HCT116 (cell line): Measurements from ENCODE around the gene ARFGEF3. TPM values are rescaled to one million over a fixed set of nuclear protein-coding genes. Genes with fewer than 3 reads are reported as not detected.
A peak's percentile ranks its signal among the peaks of the same experiment; 100 is the strongest.

Source experiments
- ATAC-seq: fragments of 200-7000 bp; cut with Tn5 transposase; 2 replicates; pipeline ENCODE4 v1.9.1; 2020; ENCODE audit warnings: mild to moderate bottlenecking, moderate library complexity
- BruUV-seq: library from RNA; stranded (reverse); fragments of 400-500 nt; replicated peaks from 2 replicates; lab custom pipeline; 2021; lab: Mats Ljungman, UMichigan
- CTCF ChIA-PET: fragments of 300-600 bp; sonication (Branson Sonifier 250); formaldehyde crosslinking; loops from one replicate; lab custom pipeline; 2021; ENCODE audit warnings: antibody characterized with exemption; lab: Charles Lee
- POLR2A ChIA-PET: fragments of 300-600, 350-600 bp; sonication (Branson Sonifier 250); formaldehyde crosslinking; loops from one replicate; lab custom pipeline; 2021; ENCODE audit warnings: antibody characterized with exemption; lab: Charles Lee
- RAD21 ChIA-PET, 2 experiments: fragments of 300-600 bp; sonication (Branson Sonifier 250); formaldehyde crosslinking; loops; one replicate each; lab custom pipeline; 2023; ENCODE audit warnings: low total read pairs in 2 of 2; ENCODE audit not compliant: uncharacterized antibody in 2 of 2, unreplicated experiment in 2 of 2, low non-redundant PET in 1 of 2; lab: Charles Lee
- DNase-seq: peaks from one replicate; pipeline ENCODE4 v3.0.0-alpha.2; 2010; ENCODE audit warnings: low read depth, low spot score
- H2AFZ ChIP-seq: fragments of 200-600 bp; shearing (Covaris generic), sonication (generic); 2 replicates; pipeline ENCODE4 v1.6.1; 2017; ENCODE audit warnings: low read depth, mixed run types, mixed read lengths, antibody characterized with exemption, low read length; ENCODE audit not compliant: poor library complexity, severe bottlenecking
- H3K27ac ChIP-seq: 2 replicates; pipeline ENCODE4 v1.5.1; 2012; ENCODE audit warnings: low read depth, low read length
- H3K27me3 ChIP-seq: fragments of 200-600 bp; sonication (generic); 2 replicates; pipeline ENCODE4 v1.6.1; 2016; ENCODE audit warnings: mixed run types, low read length, mixed read lengths; ENCODE audit not compliant: insufficient read depth
- H3K36me3 ChIP-seq, 2 experiments: fragments of 200-500 bp in 1 of 2; fragments of 200-600 bp in 1 of 2; sonication (Bioruptor generic) in 1 of 2; sonication (generic) in 1 of 2; 2 replicates each; pipeline versions ENCODE4 v1.5.1 to v1.6.1; 2014 to 2016; ENCODE audit warnings: low read length in 2 of 2, inconsistent platforms in 1 of 2, mixed read lengths in 1 of 2, mixed run types in 1 of 2; ENCODE audit not compliant: insufficient read depth in 2 of 2, control insufficient read depth in 1 of 2
- H3K4me1 ChIP-seq, 2 experiments: fragments of 200-600 bp in 1 of 2; sonication (generic) in 1 of 2; 2 replicates each; pipeline versions ENCODE4 v1.5.1 to v1.6.1; 2012 to 2017; ENCODE audit warnings: low read length in 2 of 2, inconsistent platforms in 1 of 2, mild to moderate bottlenecking in 1 of 2, mixed read lengths in 1 of 2, mixed run types in 1 of 2, moderate library complexity in 1 of 2; ENCODE audit not compliant: insufficient read depth in 2 of 2, control insufficient read depth in 1 of 2
- H3K4me2 ChIP-seq: fragments of 200-600 bp; sonication (generic); 2 replicates; pipeline ENCODE4 v1.6.1; 2017; ENCODE audit warnings: mixed run types, low read length, mixed read lengths
- H3K4me3 ChIP-seq, 2 experiments: fragments of 200-600 bp in 1 of 2; sonication (generic) in 1 of 2; replicated peaks in 1 of 2; 2 replicates each; pipeline ENCODE4 v1.5.1; 2011 to 2016; ENCODE audit warnings: low read length in 2 of 2, control low read depth in 1 of 2, low read depth in 1 of 2, mild to moderate bottlenecking in 1 of 2, mixed read lengths in 1 of 2, mixed run types in 1 of 2
- H3K79me2 ChIP-seq: fragments of 200-600 bp; sonication (generic); 2 replicates; pipeline ENCODE4 v1.6.1; 2017; ENCODE audit warnings: mild to moderate bottlenecking, mixed run types, low read length, moderate library complexity, mixed read lengths; ENCODE audit not compliant: insufficient read depth
- H3K9ac ChIP-seq: fragments of 200-600 bp; sonication (generic); 2 replicates; pipeline ENCODE4 v1.6.1; 2016; ENCODE audit warnings: low read length, mixed read lengths
- H3K9me2 ChIP-seq: fragments of 200-600 bp; sonication (generic), shearing (Covaris generic); 2 replicates; pipeline ENCODE4 v1.6.1; 2017; ENCODE audit warnings: mixed run types, mild to moderate bottlenecking, moderate library complexity; ENCODE audit not compliant: insufficient read depth
- H3K9me3 ChIP-seq, 2 experiments: fragments of 200-500 bp in 1 of 2; fragments of 200-600 bp in 1 of 2; sonication (Bioruptor generic) in 1 of 2; sonication (generic) in 1 of 2; 2 replicates each; pipeline ENCODE4 v1.6.1; 2014 to 2017; ENCODE audit warnings: low read length in 2 of 2, mixed read lengths in 2 of 2, inconsistent platforms in 1 of 2, low read depth in 1 of 2, mild to moderate bottlenecking in 1 of 2, mixed run types in 1 of 2, moderate library complexity in 1 of 2; ENCODE audit not compliant: control insufficient read depth in 1 of 2, insufficient read depth in 1 of 2
- H4K20me1 ChIP-seq: fragments of 200-600 bp; sonication (generic), shearing (Covaris generic); 2 replicates; pipeline ENCODE4 v1.6.1; 2017; ENCODE audit warnings: mixed run types, mild to moderate bottlenecking, moderate library complexity; ENCODE audit not compliant: insufficient read depth
- CBX3 ChIP-seq: IDR thresholded peaks from 2 replicates; pipeline ENCODE4 v1.6.1; 2012; ENCODE audit warnings: low read depth
- CEBPB ChIP-seq: IDR thresholded peaks from 2 replicates; pipeline ENCODE4 v1.6.1; 2012; ENCODE audit warnings: low read depth
- EZH2phosphoT487 ChIP-seq: fragments of 200-600 bp; IDR thresholded peaks from 2 replicates; pipeline ENCODE4 v1.6.1; 2018; ENCODE audit warnings: antibody characterized with exemption, borderline replicate concordance
- POLR2A ChIP-seq: IDR thresholded peaks from 2 replicates; pipeline ENCODE4 v1.7.0; 2011; ENCODE audit warnings: borderline replicate concordance; ENCODE audit not compliant: insufficient read depth, insufficient read length; ENCODE audit errors: extremely low read depth
- TCF7L2 ChIP-seq: IDR thresholded peaks from 2 replicates; pipeline ENCODE4 v1.7.0; 2011; ENCODE audit warnings: borderline replicate concordance, inconsistent platforms; ENCODE audit not compliant: insufficient read depth, insufficient read length; ENCODE audit errors: extremely low read depth
- ZFX ChIP-seq: fragments of 450-650 bp; IDR thresholded peaks from 2 replicates; pipeline ENCODE4 v1.6.1; 2017
- ZNF274 ChIP-seq: fragments of 200-500 bp; sonication (Bioruptor generic); IDR thresholded peaks from 2 replicates; pipeline ENCODE4 v1.6.1; 2014; ENCODE audit warnings: mild to moderate bottlenecking, low read depth, low read length, inconsistent platforms
- intact Hi-C: fragments of 100-400 bp; cut with micrococcal nuclease; formaldehyde crosslinking; loops from 2 replicates; pipeline ENCODE4 v1.10.0; 2022
- total RNA-seq: library from RNA; stranded (reverse); gene quantifications from one replicate; pipeline ENCODE4 v1.2.1, GENCODE V29; 2021; ENCODE audit not compliant: unreplicated experiment

ARFGEF3 gene
- total RNA-seq, 1 experiment from 2014 or later: 3.8 TPM

GRCh38 chr6:138275976-138276375, 114.2 kb downstream of the ARFGEF3 start:
- peak; percentile 67 for ATAC-seq
- Histone ChIP-seq H3K4me1 (no peaks in the 10 kb centered on the region), H4K20me1 (no peaks in the 10 kb centered on the region), H2AFZ (no peak overlapping the region), H3K27me3 (no peaks in the 10 kb centered on the region), H3K9me2 (no peaks in the 10 kb centered on the region), H3K4me3 (no peak overlapping the region), H3K9ac (no peak overlapping the region), H3K36me3 (no peaks in the 10 kb centered on the region), H3K79me2 (no peaks in the 10 kb centered on the region), H3K9me3 (no peaks in the 10 kb centered on the region), H3K27ac (no peak overlapping the region), H3K4me2 (no peak overlapping the region)
- DNase-seq: no peak
- BruUV-seq: no TSS peak
- ChIA-PET RAD21 (no interaction called here), CTCF (interaction anchor here (1.2 kb wide), 1 partner anchor 12 kb away, joined by 6 read pairs; no protein-coding TSS in a partner anchor), POLR2A (no interaction called here)
- intact Hi-C loops: no loop called here
- TF ChIP-seq CEBPB (no peak), EZH2phosphoT487 (no peak), TCF7L2 (no peak), CBX3 (no peak), ZNF274 (no peak), POLR2A (no peak)

GRCh38 chr6:138277835-138278234, 116.1 kb downstream of the ARFGEF3 start:
- H3K4me3 ChIP-seq: no peak overlapping the region
- H3K4me2 ChIP-seq: no peak overlapping the region
- H3K9ac ChIP-seq: no peak overlapping the region
- H3K27me3 ChIP-seq: no peaks in the 10 kb centered on the region
- ATAC-seq: no peak; the same call in 1 of the 2 replicates
- POLR2A ChIA-PET: no interaction called here
- no peaks in the 10 kb centered on the region for H3K9me2 ChIP-seq
- H3K4me1 ChIP-seq: no peaks in the 10 kb centered on the region
- no peak overlapping the region for H3K27ac ChIP-seq
- no peaks in the 10 kb centered on the region for H4K20me1 ChIP-seq
- BruUV-seq: no TSS peak
- H3K79me2 ChIP-seq: no peaks in the 10 kb centered on the region
- intact Hi-C loops: loop anchor here (2.0 kb wide), 1 partner anchor 161 kb away; no protein-coding TSS in a partner anchor
- RAD21 ChIA-PET: interaction anchor here in 1 of 2 experiments (0.9 kb wide), 1 partner anchor 162 kb away, joined by 5 read pairs; no protein-coding TSS in a partner anchor
- H2AFZ ChIP-seq: no peak overlapping the region
- no peak for DNase-seq
- H3K36me3 ChIP-seq: no peaks in the 10 kb centered on the region
- TF ChIP-seq ZFX: no peak
- CTCF ChIA-PET: interaction anchor here (0.8 to 1.1 kb wide), 2 partner anchors 10 to 162 kb away, joined by 4 to 6 read pairs; no protein-coding TSS in a partner anchor
- no peaks in the 10 kb centered on the region for H3K9me3 ChIP-seq
